Suppressor macrophage treated with lipopolysaccharide for 4 hours (primary cell): ENCODE data around the gene IGFBP1.

ENCODE experiments used
- DNase-seq: peaks from one replicate; pipeline ENCODE4 v3.0.0-alpha.2; 2020

Gene IGFBP1

DNA sequence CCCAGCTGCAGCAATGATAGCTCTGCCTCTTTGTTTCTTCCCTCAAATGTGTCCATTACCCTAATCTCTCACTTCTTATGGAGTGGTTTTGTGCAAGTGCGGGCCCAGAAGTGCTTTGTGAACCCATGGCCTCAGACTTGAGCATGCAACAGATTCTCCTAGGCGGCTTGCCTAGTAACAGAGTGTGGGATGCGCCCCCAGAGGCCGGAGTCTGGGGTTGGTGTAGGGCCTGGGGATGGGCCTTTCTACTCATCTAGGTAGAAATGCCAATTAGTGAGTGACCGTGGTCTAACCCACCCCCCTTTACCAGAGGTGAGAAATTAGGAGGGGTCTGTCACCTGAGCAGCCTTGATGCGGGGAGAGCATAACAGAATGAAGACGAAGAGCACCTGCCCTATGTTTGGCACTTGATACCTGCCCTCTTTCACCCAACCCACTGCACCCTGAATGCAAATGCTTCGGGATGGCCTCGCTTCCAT, 7.0 kb upstream of the IGFBP1 start:
- no peak for DNase-seq

DNA sequence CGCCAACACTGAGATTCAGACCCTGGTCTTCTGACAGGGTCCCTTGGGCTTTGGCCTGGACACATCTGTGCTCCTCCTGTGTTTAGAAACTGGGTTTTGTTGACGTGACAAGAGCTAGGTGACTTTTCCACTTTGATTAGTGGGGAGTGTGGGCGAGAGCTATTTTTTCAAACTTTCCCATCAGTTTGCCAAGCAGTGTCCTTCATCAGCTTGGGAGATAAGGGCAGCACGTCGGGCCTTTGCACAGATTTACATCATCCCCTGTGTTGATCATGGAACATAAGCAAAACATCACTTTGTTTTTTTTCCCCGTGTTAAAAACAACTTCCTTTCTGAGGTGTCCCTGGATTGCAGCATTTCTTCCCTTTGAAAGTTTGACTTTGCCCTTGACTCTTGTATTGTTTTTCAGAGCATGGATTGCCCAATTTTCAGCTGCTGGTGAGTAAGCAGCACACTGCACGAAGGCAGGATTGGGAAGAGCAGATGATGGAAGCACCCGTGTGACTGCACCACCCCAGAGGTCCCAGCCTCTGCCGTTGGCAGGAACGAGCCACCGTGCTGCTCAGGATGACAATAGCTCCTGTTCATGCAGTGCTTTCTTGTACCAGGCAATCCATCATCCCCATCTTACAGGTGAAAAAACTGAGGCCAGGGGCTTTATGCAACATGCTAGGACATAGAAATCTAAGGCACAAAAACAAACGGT, 6.4 kb upstream of the IGFBP1 start:
- peak; percentile 21 for DNase-seq

DNA sequence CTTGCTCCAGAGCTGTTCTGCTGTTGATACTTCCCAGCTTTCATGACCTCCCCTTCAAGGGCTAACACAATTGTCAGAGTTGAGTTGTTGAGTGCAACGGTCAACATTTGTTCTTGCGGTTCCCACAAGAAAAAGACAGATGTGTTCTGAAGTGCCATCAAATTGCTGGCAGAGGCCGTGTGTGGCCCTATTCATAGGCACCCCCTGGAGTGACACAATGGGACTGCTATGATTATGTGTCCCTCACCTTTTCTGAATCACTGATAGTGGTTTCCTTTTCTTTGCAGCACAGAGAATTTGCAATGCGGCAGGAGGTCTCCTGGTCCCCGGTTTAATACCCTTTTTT, 5.8 kb upstream of the IGFBP1 start:
- DNase-seq, result no peak

DNA sequence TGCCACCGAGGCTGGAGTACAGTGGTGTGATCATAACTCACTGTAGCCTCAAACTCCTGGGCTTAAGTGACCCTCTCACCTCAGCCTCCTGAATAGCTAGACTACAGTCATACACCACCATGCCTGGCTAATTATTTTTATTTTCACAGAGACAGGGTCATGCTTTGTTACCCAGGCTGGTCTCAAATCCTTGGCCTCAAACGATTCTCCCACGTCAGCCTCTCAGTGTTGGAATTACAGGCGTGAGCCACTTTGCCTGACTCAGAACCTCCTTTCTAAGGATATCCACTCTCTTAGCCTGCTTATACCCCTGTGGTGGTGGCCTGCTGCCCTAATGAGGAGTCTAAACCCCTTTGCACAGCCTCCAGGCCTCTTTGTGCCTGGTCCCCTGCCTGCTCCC, 4.2 kb upstream of the IGFBP1 start:
- DNase-seq, result no peak

DNA sequence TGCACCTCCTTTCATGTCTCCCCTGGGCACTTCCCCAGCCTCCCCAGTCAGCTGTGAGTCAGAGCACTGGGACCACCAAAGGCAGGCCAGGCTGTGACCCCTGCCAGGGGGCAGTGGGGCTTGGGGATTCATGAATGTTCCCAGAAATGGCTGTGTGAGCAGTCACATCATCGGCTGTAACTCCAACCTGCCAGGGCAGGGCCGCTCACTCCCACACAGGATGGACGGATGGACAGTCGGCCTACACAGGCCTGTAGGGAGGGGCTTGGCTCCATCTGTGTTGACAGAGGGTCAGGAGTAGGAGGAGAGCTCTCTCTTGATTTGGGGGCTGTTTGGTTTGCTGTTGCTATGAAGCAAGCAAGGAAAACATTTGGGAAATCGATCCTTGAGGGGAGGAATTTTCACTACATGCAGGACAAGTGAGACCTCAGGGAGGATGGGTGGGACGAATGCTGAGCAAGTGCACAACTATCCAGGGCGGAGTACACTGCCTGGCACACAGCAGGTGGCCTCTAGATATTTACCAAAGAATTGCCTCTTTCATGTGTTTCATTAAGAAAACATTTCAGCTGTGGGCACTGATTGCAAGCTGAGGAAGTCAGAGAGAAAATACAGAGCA, 2.9 kb upstream of the IGFBP1 start:
- no peak for DNase-seq

DNA sequence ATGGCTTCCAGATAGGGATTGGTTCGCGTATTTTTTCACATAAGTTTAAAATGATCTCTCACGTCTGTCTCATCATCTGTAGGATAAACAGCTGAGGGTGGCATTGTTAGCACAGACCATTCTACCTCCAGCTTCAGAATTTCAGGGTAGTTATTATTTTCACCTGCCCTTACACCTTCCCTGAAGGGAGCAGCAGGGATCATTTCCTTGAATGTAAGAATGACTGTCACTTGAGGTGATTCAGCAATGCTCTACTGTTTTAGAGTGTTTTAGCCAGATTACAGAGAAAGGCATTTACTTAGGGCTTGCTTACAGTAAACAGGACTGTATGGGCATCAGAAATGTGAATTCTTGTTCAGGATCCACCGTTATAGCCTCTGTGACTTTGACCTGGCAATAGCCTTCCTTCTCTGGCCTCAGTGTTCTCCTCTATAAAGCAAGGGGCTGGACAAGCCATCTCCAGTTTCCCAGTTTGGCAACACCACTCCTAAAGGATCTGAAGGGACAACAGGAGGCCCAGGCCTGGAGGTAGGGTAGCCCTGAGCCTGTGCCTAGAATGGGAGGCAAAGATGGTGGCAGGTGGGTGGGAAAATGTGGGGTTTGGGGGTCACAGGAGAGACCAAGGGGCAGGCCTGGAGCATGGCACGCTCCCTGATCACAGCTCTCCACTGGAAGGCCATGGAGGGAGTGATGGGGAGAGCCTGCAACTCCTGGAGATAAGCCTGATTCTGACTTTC, 1.2 kb upstream of the IGFBP1 start:
- DNase-seq, result no peak

DNA sequence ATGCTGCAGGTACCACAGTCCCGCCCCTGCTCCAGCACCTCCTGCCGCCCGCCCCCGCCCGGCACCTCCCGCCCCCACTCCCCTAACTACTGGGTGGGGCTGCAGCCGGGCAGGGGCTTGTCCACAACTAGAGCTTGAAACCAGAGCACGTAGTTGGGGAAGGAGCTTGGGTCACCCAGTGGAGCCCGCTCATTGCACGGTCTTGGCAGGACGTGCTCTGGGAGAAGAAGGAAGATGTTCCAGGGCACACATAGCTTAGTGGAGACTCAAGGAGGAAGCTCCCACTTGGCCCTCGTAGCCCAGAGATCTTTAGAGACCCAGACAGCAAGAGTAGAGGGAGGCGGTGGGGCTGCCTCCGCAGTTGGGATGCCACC, 692 bp downstream of the IGFBP1 start:
- no peak for DNase-seq

DNA sequence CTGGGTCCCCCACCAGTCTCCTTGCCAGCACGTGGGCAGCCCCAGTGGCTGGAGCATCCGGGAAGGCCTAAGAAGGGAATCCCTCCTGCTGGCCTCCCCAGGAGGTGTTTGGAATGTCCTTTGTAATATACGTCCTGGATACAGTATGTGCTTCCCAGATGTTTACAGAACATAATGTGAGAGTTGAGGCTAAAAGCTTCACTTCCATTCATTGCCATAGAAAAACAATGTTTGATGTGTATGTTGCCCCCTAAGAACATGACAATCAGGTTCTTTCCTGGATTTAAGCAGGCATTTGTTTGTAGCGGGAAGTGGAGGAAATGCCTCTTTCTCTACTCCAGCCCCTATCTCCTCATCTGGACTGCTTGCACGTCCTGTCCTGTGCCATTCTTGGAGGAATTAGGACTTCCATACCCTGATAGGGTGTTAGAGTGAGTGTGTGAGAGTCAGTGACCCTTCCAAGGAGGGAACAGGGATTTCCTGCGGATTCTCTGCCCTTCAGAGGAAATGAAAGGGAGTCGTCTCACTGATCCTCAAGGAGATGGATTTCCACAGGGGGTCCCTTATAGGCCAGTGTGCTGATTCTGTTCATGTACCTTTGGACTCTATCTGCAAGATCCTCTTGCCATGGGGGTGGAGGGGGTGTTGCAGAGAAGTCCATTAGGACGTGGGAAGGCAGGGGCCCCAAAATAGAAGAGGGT, 1.2 kb downstream of the IGFBP1 start:
- no peak for DNase-seq

DNA sequence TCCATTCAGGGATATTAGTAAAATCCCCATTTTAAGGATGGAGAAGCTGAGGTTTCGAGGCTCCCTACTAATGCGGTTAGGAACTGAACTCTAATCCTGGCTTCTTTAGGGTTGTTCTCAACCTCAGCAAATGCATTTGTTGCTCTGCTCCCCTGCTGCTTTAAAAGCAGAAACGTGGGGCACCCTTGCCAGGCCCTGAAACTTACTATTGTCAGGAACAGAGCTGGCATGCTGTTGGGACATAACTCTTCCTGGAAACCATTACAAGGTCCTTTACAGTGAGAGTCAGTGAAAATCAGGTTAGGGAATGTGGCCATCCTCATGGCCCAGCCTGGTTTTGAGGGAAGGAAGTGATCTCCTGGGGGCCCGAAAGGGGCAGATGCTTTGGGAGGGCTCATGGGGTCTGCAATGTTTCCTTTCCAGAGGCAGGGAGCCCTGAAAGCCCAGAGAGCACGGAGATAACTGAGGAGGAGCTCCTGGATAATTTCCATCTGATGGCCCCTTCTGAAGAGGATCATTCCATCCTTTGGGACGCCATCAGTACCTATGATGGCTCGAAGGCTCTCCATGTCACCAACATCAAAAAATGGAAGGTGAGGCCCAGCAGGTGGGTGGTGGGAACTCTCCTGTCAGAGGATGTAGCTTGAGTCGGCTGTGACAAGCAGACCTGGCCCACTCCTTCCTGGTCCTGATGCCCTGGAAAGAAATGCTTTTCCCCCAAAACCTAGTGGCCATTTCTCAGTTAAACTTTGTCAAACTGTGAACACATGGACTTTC, 2.0 kb downstream of the IGFBP1 start:
- no peak for DNase-seq

DNA sequence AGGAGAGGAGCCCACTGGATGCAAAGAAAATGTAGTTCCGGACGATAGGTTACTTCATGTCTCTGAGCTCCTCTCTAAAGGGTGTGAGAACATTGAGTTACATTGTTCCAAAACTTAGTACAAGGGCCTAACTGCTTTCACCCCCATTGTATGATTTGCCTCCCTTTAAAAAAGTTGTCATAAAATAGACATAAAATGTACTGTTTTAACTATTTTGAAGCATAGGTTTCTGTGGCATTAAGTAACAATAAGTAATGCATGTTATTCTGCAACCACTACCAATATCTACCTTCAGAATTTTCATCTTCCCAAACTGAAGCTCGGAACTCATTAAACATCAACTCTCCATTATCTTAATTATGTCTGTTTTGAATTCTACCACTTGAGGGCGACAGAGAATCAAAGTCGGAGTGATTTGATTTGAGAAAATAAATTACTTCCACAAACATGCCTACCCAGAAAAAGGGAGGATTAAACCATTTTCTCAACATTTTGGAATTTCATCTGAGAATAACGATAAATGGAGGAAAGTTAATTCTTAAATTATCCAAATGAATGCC, 2.7 kb downstream of the IGFBP1 start:
- peak; percentile 46 for DNase-seq

DNA sequence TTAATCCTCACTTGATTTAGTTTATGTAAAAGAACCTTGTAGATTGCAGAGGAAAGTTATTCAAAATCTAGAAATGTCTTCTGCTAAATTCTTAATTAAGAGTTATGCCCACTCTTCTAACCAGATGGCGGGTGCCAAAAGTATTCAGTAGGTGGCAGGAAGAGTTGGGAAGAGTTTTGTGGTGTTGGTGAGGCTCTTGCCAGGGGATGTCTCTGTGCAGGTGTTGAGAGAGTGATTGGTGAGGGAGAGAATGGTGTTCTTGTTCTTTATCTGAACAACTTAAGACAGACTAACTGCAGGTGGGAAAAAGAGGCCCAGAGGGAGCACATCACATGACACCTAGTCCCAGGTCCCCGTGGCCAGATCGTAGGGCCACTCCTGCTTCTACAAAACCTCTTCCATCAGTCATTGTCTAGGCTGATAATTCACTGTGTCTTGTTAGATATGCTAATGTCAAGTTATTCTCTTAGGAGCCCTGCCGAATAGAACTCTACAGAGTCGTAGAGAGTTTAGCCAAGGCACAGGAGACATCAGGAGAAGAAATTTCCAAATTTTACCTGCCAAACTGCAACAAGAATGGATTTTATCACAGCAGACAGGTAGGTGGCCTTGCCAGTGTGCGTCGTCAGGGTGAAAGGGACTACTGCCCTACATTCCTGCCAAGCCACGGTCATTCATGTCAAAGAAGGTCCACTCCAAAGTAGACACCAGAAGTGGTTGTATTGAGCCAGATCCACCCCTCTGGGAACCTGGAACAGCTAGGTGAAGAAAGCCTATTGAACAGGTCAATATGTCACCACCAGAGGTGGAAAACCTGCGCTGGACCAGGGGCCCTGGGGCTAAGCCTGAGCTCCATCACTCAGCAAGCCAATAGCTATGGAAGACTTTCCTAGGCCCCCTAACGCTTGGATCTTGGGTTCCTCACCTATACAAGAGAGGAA, 3.4 kb downstream of the IGFBP1 start:
- DNase-seq, result no peak

DNA sequence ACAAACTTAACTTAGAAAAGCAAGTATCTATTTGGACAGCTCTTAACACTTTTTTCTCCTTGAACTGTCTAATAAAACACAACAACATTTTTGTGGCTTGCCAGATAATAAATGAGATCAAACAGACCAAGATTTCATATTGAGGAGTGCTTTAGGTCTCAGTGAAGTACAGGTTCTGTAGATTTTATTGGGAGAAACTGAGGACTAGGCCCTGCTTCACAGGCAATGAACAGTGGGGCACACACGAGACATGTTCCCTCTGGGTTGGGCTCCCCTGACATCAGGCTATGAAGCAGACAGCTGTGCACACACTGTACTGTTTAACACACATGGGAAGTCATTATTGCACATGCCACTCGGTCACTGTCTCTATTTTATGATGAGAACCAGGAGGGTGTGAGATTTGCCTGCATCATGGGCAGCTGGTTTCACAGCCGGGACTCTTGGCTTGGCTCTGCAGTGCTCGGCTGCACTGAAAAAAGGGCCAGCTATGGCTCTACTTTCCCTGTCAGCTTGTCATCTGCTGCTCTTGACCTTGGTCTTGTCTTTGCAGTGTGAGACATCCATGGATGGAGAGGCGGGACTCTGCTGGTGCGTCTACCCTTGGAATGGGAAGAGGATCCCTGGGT, 4.2 kb downstream of the IGFBP1 start:
- no peak for DNase-seq

DNA sequence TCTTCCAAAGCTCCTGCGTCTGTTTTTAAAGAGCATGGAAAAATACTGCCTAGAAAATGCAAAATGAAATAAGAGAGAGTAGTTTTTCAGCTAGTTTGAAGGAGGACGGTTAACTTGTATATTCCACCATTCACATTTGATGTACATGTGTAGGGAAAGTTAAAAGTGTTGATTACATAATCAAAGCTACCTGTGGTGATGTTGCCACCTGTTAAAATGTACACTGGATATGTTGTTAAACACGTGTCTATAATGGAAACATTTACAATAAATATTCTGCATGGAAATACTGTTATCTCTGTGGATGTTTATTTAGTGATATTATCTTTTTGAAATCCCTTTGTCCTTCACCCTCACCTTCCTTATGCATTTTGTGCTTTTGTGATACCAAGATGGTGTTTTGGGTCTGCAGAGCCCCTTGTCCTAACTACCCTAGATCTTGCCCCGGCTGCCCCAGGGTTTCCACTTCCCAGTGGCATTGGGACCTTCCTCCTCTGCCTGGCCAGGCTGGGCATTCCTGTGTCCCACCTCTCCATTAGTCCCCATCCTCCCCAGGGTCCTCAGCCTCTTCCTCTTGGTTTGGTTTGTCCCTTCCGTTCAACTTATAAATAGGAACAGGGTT, 5.2 kb downstream of the IGFBP1 start:
- no peak for DNase-seq

DNA sequence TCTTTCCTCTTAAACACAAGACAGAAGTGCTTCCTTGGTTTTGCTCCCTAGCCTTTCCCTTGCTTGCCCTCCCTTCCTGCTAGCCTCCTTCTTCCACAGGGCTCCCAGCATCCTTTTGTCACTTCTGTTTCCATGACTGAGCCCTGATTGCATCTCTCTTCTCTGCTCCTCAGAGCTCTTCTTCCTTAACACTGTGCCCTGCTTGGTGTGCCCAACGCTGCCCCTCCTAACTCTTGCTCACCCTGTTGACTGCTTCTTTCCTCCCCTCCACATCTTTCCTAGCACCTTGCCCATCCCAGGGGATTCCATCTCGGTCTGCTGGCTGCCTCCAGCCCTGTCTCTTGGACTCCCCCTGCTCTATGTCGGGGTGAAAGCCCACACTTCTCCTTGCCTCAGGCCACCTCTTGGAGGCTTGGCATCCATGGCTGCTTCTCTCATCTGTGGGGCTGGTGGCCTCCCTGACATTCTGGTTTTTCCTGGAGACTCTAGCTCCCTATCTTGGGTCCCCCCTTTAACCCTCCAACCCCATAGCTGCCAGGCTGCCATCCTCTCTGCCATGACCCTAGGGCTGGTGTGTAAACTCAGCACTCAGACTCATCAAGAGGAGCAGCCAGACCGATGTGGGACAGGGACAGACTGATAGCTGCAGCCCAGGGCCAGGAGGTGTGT, 5.8 kb downstream of the IGFBP1 start:
- no peak for DNase-seq

DNA sequence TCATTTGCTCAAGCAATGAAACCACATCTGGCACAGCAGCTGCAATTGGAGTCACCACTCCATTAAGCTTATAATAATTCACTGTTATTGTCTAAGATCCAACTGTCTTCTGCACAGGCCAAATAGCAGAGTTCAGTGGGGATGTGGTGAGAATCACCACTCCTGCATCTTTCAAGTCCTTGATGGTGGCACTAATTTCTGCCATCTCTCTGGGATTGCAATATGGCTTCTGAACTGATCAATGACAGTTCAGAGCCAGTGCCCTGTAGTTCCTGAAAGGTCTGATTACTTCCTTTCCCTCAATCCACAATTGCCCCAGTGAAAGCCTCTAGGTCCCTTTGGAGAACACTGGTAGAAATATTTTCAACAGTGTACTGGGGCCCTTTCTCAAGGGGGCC, 6.4 kb downstream of the IGFBP1 start:
- DNase-seq, result no peak

DNA sequence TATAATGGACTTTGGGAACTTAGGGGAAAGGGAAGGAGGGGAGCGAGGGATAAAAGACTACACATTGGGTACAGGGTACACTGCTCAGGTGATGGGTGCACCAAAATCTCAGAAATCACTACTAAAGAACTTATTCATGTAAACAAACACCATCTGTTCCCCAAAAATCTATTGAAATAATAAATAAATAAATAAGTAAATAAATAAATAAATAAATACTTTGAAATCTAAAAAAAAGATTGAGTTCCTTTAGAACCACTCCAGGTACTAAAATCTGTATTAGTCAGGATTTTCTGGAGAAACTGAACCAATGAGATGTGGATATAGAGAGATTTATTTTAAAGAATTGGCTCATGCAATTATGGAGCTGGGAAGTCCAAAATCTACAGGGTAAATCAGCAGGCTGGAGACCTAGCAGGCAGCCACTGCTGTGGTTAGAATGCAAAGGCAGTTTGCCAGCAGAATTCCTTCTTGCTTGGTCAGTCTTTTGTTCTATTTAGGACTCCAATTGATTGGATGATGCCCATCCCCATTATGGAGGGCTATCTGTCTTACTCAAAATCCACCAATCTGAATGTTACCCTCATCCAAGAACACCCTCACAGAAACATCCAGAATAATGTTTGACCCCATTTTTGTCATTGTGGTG, 8.9 kb downstream of the IGFBP1 start:
- no peak for DNase-seq

DNA sequence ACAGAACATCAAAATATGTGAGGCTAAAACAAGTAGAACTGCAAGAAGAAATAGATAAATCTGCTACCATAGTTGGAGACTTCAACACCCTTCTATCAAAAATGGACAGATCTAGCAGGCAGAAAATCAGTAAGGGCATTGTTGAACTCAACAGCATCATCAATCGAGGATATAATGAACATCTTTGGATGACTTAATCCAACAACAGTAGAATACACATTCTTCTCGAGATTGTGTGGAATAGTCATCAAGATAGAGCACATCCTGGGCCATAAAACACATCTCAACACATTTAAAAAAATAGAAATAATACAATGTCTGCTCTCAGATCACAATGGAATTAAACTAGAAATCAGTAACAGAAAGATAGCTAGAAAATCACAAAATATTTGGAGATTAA, 9.9 kb downstream of the IGFBP1 start:
- DNase-seq, result no peak

DNA sequence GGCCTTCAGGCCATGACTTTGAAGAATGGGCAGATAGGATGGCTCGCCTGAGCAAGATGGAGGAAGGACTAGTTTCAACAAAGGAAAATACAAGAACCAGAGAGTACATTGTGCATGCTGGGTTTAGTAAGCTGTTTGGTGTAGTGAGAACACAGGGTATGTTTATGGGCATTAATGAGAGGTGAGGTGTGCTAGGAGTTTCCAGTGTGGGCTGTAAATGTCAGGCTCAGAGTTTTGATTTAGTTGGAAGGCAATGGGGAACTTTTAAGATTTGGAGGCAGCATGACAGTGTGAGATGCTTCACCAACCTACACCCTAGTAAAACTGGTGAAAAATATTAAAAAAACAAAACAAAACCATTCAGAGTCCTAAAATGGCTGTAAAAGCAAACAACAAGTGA, 13.3 kb downstream of the IGFBP1 start:
- DNase-seq, result no peak

DNA sequence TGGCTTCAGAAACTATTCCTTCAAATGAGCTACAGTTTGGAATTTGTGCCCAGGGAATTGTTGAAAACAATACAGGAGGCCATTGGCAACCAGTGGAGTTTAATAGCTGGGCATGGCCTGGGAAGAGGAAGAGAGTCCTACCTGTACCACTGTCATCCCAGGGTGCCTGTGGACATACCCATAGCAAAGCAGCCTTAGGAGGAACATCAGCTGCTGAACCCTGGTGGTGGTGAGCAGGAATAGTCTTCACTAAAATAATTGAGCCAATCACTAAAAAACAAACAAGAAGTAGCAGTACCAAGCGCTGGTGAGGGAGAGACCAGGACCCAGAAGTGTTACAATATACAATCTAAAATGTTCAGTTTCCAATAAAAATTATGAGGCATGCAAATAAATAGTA, 14.5 kb downstream of the IGFBP1 start:
- DNase-seq, result no peak
